GM18526 (cell line): ENCODE results near the gene LRRC75A.

ENCODE experiments used
- POLR2A ChIP-seq: IDR thresholded peaks from 3 replicates; pipeline ENCODE4 v1.6.1; 2011; ENCODE audit not compliant: insufficient read length; ENCODE audit errors: extremely low read depth

Gene LRRC75A

GRCh38 chr17:16491703-16492612 is at the start of gene LRRC75A:
Gene LRRC75A, minus strand, starts transcription at chr17:16492193. Its CDS starts 203 bp downstream, at chr17:16491990.
- TF ChIP-seq POLR2A, result no peak

- TF ChIP-seq POLR2A, result no peak
Measured at GRCh38 chr17:16537130-16537458, 45.1 kb upstream of the LRRC75A start.

GRCh38 chr17:16534236-16534635 is 42.2 kb upstream of the LRRC75A start:
- TF ChIP-seq POLR2A, result no peak

- TF ChIP-seq POLR2A, result no peak
Measured at GRCh38 chr17:16529906-16530305, 37.9 kb upstream of the LRRC75A start.

- no peak for TF ChIP-seq POLR2A
Measured at GRCh38 chr17:16527298-16527697, 35.3 kb upstream of the LRRC75A start.

- no peak for TF ChIP-seq POLR2A
Measured at GRCh38 chr17:16521070-16521727, 29.2 kb upstream of the LRRC75A start.

- no peak for TF ChIP-seq POLR2A
Measured at GRCh38 chr17:16519021-16519420, 27.0 kb upstream of the LRRC75A start.

- TF ChIP-seq POLR2A, result no peak
Measured at GRCh38 chr17:16517477-16517876, 25.5 kb upstream of the LRRC75A start.

- TF ChIP-seq POLR2A, result no peak
Measured at GRCh38 chr17:16516594-16517051, 24.6 kb upstream of the LRRC75A start.

GRCh38 chr17:16515933-16516332 is 23.9 kb upstream of the LRRC75A start:
- no peak for TF ChIP-seq POLR2A

GRCh38 chr17:16513873-16514272 is 21.9 kb upstream of the LRRC75A start:
- TF ChIP-seq POLR2A, result no peak

- no peak for TF ChIP-seq POLR2A
Measured at GRCh38 chr17:16512011-16512410, 20.0 kb upstream of the LRRC75A start.

- no peak for TF ChIP-seq POLR2A
Measured at GRCh38 chr17:16511593-16511992, 19.6 kb upstream of the LRRC75A start.

GRCh38 chr17:16507918-16508533 is 16.0 kb upstream of the LRRC75A start:
- no peak for TF ChIP-seq POLR2A

- TF ChIP-seq POLR2A, result no peak
Measured at GRCh38 chr17:16506188-16506587, 14.2 kb upstream of the LRRC75A start.

- TF ChIP-seq POLR2A, result no peak
Measured at GRCh38 chr17:16504984-16505383, 13.0 kb upstream of the LRRC75A start.
